Gastroesophageal sphincter (tissue), 4 donors: ENCODE measurements around the gene IQSEC3. TPM values are rescaled to one million over a fixed set of nuclear protein-coding genes. Genes with fewer than 3 reads are reported as not detected.
A peak's percentile ranks its signal among the peaks of the same experiment; 100 is the strongest.

Source experiments
- ATAC-seq: fragments of 150-250 bp; one replicate; pipeline ENCODE4 v1.9.1; 2016; ENCODE audit warnings: mild to moderate bottlenecking, moderate library complexity
- H3K27ac ChIP-seq, 4 donors: fragments of 200-600 bp; sonication (generic) in 3 of 4; 1 replicate in 3 of 4; 2 replicates in 1 of 4; pipeline ENCODE4 v1.5.1; 2016 to 2019
- H3K27me3 ChIP-seq: fragments of 200-600 bp; sonication (generic); one replicate; pipeline ENCODE4 v1.5.1; 2019
- H3K36me3 ChIP-seq, 2 donors: fragments of 200-600 bp; sonication (generic); one replicate each; pipeline ENCODE4 v1.5.1; 2019; ENCODE audit warnings: control low read depth in 1 of 2
- H3K4me1 ChIP-seq, 3 donors: fragments of 200-600 bp; sonication (generic); 1 replicate in 2 of 3; 2 replicates in 1 of 3; pipeline ENCODE4 v1.5.1; 2016 to 2019; ENCODE audit warnings: control low read depth in 2 of 3
- H3K4me3 ChIP-seq, 2 donors: fragments of 200-600 bp; sonication (generic); one replicate each; pipeline ENCODE4 v1.5.1; 2019; ENCODE audit warnings: mild to moderate bottlenecking in 1 of 2, moderate library complexity in 1 of 2
- H3K9me3 ChIP-seq, 3 donors: fragments of 200-600 bp; sonication (generic); one replicate each; pipeline ENCODE4 v1.5.1; 2017 to 2019; ENCODE audit warnings: control low read depth in 2 of 3
- EP300 ChIP-seq: sonication (generic); formaldehyde crosslinking; IDR thresholded peaks from one replicate; pipeline ENCODE4 v1.6.1; 2017; ENCODE audit warnings: antibody characterized with exemption, mild to moderate bottlenecking
- POLR2A ChIP-seq, 2 donors: fragments of 450-650 bp; IDR thresholded peaks; one replicate each; pipeline ENCODE4 v1.6.1; 2017; ENCODE audit warnings: antibody characterized with exemption in 2 of 2, mild to moderate bottlenecking in 2 of 2, moderate library complexity in 1 of 2
- POLR2AphosphoS5 ChIP-seq: sonication (generic); formaldehyde crosslinking; IDR thresholded peaks from one replicate; pipeline ENCODE4 v1.6.1; 2017; ENCODE audit warnings: antibody characterized with exemption
- WGBS, 2 donors: methylation state at CpG; one replicate each; pipeline ENCODE4 v1.1.5; 2018; ENCODE audit warnings: low coverage in 1 of 2; 5-methylcytosine and 5-hydroxymethylcytosine counted together
- total RNA-seq, 4 donors: library from RNA; depleted of rRNA; stranded (reverse); fragments of >200 nt; gene quantifications; one replicate each; pipeline ENCODE4 v1.1.0, GENCODE V29; 2016
- TF ChIP-seq, protein P1 (sequence below), 4 experiments: fragments of 200-600 bp in 2 of 4; fragments of 450-650 bp in 2 of 4; sonication (generic) in 1 of 4; IDR thresholded peaks; one replicate each; pipeline ENCODE4 v1.5.1; 2017 to 2019; ENCODE audit warnings: antibody characterized with exemption in 4 of 4, mild to moderate bottlenecking in 2 of 4, moderate library complexity in 2 of 4

Gene IQSEC3
- total RNA-seq, 4 donors from 2014 or later, result 0.07 to 2.4 (median 0.57) TPM

DNA sequence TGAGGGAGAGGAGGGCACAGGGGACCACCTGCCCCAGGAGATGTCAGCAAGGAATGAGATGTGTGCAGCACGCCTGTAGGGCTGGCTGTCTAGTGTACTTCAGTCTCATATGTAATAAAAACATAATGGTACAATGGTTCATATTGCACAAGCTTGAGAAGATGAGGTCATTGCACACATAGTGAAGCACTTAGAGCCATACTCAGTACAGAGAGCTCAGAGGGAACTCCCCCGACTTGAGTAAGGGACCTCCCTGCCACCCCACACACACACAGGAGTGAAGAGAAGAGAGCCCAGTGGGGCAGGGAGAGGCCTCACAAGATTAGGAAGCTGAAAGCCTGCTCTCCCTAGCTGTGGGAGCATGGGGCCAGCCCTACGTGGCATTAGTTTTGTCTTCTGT lies 85.9 kb downstream of the IQSEC3 start:
- Histone ChIP-seq H3K9me3 (no peaks in the 10 kb centered on the region), H3K36me3 (no peaks in the 10 kb centered on the region), H3K27me3 (peaks cover 59% of the 10 kb centered on the region), H3K4me3 (no peak overlapping the region), H3K27ac (no peak overlapping the region), H3K4me1 (no peaks in the 10 kb centered on the region)
- 40 to 51% methylated on average over 1 to 2 of the region's 3 CpGs for WGBS, 2 donors
- TF ChIP-seq POLR2A (IDR thresholded peaks at IDR 0.05), result no peak
- no peak for TF ChIP-seq POLR2AphosphoS5
- TF ChIP-seq, protein P1, sequence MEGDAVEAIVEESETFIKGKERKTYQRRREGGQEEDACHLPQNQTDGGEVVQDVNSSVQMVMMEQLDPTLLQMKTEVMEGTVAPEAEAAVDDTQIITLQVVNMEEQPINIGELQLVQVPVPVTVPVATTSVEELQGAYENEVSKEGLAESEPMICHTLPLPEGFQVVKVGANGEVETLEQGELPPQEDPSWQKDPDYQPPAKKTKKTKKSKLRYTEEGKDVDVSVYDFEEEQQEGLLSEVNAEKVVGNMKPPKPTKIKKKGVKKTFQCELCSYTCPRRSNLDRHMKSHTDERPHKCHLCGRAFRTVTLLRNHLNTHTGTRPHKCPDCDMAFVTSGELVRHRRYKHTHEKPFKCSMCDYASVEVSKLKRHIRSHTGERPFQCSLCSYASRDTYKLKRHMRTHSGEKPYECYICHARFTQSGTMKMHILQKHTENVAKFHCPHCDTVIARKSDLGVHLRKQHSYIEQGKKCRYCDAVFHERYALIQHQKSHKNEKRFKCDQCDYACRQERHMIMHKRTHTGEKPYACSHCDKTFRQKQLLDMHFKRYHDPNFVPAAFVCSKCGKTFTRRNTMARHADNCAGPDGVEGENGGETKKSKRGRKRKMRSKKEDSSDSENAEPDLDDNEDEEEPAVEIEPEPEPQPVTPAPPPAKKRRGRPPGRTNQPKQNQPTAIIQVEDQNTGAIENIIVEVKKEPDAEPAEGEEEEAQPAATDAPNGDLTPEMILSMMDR (IDR thresholded peaks at IDR 0.05), result no peak
- no peak for TF ChIP-seq EP300
- ATAC-seq, result no peak

DNA sequence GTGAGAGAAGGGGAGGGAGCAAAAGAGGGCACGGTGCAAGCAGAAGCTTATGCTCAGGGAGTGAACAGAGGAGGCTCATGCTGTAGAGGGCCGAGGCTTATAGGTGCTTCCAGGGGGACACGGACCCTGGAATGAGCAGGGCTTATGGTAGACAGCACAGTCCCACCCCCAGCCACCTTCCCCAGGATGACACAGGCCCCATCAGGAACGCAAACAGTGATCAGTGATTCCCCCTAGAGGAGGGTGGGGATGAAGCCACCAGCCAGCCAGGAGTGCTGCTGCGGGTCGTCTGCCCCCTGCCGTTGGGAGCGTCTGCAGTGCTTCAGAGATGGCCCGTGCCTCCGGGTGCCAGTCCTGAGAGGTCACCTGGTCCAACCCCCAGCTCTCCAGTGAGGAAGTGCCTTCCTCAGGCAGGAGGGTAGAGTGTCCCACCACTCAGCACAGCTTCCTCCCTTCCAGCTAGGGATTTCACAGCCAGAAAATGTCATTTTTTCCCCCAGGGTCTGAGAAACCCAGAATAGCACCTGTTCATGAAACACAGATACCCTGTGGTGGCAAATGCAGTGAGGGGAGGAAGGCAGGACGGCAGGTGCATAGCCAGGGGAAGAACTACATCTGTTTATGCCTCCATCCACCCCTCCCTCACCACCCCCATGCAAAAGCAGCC lies 86.6 kb downstream of the IQSEC3 start:
- ATAC-seq, result peak; percentile 51

DNA sequence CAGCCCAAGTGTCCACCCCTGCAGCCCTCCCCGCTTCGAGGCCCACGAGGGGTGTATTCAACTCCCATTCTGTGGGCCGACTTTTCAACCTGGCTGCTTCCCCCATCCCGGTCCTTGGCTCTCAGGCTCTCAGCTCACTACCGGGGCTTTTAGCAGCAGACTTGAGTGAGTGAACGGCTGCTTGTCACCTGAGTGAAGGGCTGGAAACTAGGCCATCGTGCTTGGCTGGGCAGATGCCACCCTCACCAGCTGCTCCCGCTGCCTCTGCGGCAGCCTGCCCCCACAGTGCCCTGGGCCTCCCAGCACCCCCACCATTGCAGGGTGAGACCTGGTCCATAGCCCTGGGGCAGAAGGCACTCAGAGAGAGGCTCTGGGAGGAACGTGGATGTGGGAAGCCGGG lies 87.5 kb downstream of the IQSEC3 start:
- H3K4me1 ChIP-seq, result no peaks in the 10 kb centered on the region
- H3K36me3 ChIP-seq, result no peaks in the 10 kb centered on the region
- no peak overlapping the region for H3K4me3 ChIP-seq
- no peak overlapping the region for H3K27ac ChIP-seq
- ATAC-seq, result no peak
- WGBS, 2 donors, result 60% methylated on average over 1 of the region's 12 CpGs; no CpG with 5 or more reads in 1 of the 2 donors
- H3K9me3 ChIP-seq, result no peaks in the 10 kb centered on the region
- H3K27me3 ChIP-seq, result peaks cover 59% of the 10 kb centered on the region
- TF ChIP-seq POLR2A (IDR thresholded peaks at IDR 0.05), result no peak
- TF ChIP-seq POLR2AphosphoS5, result no peak
- TF ChIP-seq, protein P1 (IDR thresholded peaks at IDR 0.05), result no peak
- no peak for TF ChIP-seq EP300

More for the DNA sequence above, 86.6 kb downstream of the IQSEC3 start:
- Histone ChIP-seq H3K27ac (no peak overlapping the region), H3K4me1 (no peaks in the 10 kb centered on the region), H3K27me3 (peaks cover 59% of the 10 kb centered on the region), H3K4me3 (no peak overlapping the region), H3K9me3 (no peaks in the 10 kb centered on the region), H3K36me3 (no peaks in the 10 kb centered on the region)
- 12 to 35% methylated on average over 4 to 10 of the region's 11 CpGs for WGBS, 2 donors
- TF ChIP-seq POLR2A (IDR thresholded peaks at IDR 0.05), result no peak
- TF ChIP-seq, protein P1 (IDR thresholded peaks at IDR 0.05), result peak in 3 of 4 experiments; percentile 3 to 43 (median 22)
- no peak for TF ChIP-seq EP300

DNA sequence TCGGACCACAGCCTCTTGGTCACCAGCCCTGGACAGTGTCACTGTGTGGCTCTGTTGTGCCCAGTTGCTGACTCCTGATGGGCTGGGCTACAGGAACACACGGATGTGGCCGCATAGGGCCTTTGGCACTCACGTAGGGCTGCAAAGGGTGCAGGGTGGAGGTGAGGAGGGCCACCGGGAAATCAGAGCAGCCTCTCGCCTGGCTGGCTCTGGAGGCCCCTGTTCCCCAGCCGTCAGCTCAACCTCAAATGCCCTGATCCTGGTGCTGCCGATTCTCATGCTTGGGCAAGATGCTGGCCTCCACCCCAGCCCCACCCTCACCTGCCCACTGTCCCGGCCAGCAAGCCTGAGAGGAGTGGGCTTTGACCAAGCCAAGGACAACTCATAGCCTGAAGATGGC lies 88.4 kb downstream of the IQSEC3 start:
- Histone ChIP-seq H3K4me1 (no peaks in the 10 kb centered on the region), H3K36me3 (no peaks in the 10 kb centered on the region), H3K27me3 (peaks cover 50% of the 10 kb centered on the region), H3K9me3 (no peaks in the 10 kb centered on the region), H3K27ac (no peak overlapping the region), H3K4me3 (no peak overlapping the region)
- 67 to 100% methylated on average over 1 of the region's 9 CpGs for WGBS, 2 donors
- TF ChIP-seq EP300, result no peak
- TF ChIP-seq, protein P1 (IDR thresholded peaks at IDR 0.05), result no peak
- no peak for TF ChIP-seq POLR2A (IDR thresholded peaks at IDR 0.05)
- no peak for TF ChIP-seq POLR2AphosphoS5
- no peak for ATAC-seq

DNA sequence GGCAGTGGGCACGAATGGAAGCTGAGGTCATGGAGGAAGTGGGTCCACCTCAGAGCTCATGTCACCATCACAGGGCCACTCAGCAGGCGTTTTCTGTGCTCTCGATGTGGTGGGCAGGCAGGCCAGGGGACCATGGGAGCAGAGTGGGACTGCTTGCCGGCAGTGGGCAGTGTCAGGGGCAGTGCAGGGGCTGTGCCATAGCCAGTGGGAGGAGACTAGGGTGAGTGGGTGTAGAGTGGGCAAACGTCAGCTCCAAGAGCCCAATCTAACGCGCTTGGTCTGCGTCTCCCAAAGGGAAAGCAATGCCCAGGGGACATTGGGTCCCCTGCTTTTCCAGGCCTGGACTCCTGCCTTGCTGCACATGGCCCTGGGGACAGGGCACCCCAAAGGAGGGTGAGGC lies 89.1 kb downstream of the IQSEC3 start:
- 80% methylated on average over 1 of the region's 8 CpGs; no CpG with 5 or more reads in 1 of the 2 donors for WGBS, 2 donors
- no peak for ATAC-seq

More for the DNA sequence above, 89.1 kb downstream of the IQSEC3 start:
- Histone ChIP-seq H3K36me3 (no peaks in the 10 kb centered on the region), H3K9me3 (no peaks in the 10 kb centered on the region), H3K4me1 (no peaks in the 10 kb centered on the region), H3K27me3 (peaks cover 49% of the 10 kb centered on the region), H3K27ac (no peak overlapping the region), H3K4me3 (no peak overlapping the region)
- TF ChIP-seq EP300 (no peak), POLR2A (IDR thresholded peaks at IDR 0.05) (no peak)
